Dedifferentiated amniotic fluid mesenchymal stem cell (primary cell): ENCODE measurements around the gene B4GALT5.
"Not testable (repeated sequence)": the region's sequence is repeated elsewhere in the genome, so short reads cannot be mapped to it uniquely, and the experiment has no call there.

Source experiments
- DNase-seq: peaks from one replicate; pipeline ENCODE4 v3.0.0-alpha.2; 2016; ENCODE audit errors: extremely low spot score

Gene B4GALT5

DNA sequence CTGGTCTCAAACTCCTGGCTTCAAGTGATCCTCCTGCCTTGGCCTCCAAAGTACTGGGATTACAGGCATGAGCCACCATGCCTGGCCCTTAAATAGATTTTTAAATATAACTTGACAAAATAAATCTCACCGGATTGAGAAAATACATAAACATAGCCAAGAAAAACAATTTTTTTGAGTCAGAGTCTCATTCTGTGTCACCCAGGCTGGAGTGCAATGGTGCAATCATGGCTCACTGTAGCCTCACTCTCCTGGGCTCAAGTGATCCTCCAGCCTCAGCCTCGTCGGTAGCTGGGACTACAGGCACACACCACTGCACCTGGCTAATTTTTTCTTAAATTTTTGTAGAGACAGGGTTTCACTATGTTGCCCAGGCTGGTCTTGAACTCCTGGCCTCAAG lies 85.4 kb downstream of the B4GALT5 start:
- DNase-seq, result not testable (repeated sequence)

DNA sequence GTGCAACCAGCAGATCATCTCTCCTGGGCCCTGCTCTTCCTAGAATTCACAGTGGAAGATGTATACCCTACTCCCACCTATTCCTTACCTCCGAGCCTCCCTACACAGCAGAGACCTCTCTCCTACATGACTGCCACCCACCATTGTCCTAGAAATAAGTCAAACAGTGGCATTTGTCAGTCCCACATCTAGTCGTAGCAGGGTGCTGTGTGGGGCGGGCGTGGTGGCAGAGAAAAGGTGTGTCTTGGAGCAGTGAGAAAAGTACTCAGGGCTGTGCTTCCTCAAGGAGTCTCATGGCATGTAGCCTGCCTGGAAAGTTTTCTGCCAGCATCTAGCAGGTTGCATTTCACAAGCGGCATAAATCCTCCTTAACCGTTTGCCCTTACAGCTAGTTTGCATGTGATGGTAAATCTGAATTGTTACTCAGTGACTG lies 86.3 kb downstream of the B4GALT5 start:
- DNase-seq, result no peak

DNA sequence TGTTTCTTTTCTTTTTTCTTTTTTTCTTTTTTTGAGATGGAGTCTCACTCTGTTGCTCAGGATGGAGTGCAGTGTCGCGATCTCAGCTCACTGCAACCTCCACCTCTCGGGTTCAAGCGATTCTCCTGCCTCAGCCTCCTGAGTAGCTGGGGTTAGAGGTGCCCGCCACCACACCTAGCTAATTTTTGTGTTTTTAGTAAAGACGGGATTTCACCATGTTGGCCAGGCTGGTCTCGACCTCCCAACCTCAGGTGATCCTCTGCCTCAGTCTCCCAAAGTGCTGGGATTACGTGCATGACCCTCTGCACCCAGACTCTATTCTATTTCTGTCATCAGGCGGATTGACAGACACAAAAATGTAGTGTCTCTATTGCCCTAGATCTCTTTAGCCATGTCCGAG lies 88.7 kb downstream of the B4GALT5 start:
- not testable (repeated sequence) for DNase-seq

- DNase-seq, result no peak
Measured at GRCh38 chr20:49624317-49624716, 89.4 kb downstream of the B4GALT5 start.

DNA sequence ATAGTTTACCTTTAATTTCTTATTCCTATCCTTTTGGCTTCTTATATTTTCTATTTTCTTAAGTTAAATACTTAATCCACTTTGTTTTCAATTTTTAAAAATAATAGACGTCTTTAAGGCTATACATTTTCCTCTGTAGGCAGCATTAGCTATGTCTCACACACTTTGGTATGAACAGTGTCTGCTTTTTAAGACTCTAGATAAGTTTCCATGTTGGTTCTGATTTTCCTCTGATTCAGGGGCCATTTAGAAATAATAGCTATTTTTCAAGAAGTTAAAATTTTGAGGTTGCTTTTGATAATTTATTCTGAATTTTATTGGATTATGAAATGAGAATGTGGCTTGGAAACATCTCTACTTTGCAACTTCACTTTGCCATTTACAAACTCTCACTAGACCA lies 91.4 kb downstream of the B4GALT5 start:
- no peak for DNase-seq

DNA sequence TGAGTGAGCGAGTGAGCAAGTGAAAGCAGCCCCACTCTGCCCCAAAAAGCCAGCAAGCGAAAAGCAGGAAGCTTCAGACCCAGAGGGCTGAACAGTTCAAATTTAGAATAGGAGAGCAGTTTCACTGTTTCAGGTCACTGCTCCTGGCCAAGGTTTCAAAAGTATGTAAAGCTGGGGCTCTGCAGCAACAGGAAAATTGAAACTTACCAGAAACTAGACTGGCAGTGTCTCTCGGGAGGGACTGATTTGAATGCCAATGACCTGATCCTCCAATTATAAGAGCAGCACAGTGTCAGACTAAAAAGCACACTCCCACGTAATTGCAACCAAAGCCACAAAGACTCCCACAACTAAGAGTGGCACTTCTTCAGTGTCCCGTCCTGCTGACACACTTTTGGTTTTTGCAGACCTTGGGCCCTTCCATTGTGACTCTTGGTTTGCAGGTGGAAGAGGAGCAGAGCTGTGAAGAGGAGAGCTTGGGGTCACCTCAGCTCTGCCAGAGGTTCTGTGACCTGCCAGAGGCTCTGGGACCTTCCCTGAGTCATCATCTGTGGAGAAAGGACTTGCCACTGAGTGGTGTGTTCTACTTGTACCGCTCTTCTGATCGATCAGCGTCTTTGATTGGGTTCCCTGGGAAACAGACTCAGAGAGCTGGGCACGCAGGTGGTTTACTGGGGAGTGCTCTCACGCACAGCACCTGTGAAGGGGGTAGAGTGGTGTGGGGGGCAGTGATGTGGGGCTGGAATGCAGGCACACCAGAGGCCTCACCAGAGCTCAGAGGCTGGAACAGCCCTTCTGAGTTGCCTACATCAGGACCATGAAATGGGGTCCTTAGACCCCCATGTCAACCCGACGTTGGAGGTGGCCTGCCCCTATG lies 93.1 kb downstream of the B4GALT5 start:
- DNase-seq, result no peak

- no peak for DNase-seq
Measured at GRCh38 chr20:49619113-49620048, 94.3 kb downstream of the B4GALT5 start.

DNA sequence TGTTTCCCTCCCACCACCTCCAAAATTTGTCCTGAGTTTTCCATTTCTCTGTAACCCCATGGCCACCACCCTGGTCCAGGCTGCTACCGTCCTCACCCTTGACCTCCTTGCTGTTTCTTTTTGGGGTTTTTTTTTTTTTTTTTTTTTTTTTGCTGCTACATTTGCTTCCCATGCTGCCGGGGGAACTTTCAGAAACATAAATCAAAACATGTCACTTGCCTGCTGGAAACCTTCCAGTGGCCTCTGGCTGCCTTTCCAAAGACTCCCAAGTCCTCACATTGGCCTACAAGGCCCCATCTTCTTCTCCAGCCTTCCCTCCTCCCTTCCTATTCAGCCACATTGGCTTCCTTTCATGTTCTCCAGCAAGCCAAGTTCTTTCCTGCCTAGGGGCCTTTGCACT lies 95.4 kb downstream of the B4GALT5 start:
- DNase-seq, result no peak

- DNase-seq, result not testable (repeated sequence)
Measured at GRCh38 chr20:49617394-49617793, 96.3 kb downstream of the B4GALT5 start.

- DNase-seq, result no peak
Measured at GRCh38 chr20:49616154-49617007, 97.3 kb downstream of the B4GALT5 start.

DNA sequence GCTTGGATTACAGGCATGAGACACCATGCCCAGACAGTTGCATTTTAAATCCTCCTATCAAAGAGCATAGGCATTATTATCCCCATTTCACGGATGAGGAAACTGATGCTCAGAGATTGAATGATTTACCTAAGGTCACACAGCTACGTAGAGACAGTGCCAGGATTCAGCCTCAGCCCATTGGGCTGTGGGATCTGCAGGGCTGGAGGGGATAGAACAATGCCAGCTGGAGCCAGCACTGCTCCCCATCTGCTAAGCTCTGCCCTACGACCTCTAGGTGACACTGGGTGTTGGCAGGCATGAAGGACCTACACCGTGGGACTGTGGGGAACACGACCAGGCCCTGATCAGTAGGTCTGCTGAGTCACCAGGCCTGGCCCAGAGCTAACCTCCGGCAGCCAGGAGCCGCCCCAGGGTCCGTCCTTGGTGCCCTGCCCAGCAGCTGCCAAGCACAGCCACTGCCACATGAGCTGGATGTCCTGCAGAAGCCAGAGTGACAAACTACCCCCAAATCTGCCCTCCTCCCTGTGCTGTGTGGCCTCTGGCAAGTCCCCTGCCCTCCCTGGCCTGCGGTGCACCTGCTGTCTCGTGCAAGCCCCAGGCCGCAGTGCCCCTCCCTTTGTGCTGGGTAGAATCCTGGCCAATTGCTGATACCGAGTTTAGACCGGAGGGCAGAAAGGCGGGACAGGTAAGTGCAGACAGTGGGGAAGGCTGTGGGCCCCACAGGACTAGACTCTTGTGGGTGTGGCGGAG lies 98.1 kb downstream of the B4GALT5 start:
- DNase-seq, result no peak

DNA sequence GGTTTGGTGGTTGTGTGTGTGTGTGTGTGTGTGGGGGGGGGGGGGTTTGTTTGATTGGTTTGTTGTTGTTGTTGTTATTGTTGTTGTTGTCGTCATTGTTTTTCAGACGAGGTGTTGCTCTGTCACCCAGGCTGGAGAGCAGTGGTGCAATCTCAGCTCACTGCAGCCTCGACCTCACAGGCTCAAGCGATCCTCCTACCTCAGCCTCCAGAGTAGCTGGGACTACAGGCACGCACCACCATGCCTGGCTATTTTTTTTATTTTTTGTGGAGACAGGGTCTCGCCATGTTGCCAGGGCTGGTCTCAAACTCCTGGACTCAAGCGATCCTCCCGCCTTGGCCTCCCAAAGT lies 98.7 kb downstream of the B4GALT5 start:
- DNase-seq, result not testable (repeated sequence)

GRCh38 chr20:49614338-49615050 lies 99.2 kb downstream of the B4GALT5 start:
- no peak for DNase-seq

- no peak for DNase-seq
Measured at GRCh38 chr20:49612127-49612738, 101.4 kb downstream of the B4GALT5 start.

GRCh38 chr20:49611539-49612126 lies 102.0 kb downstream of the B4GALT5 start:
- DNase-seq, result not testable (repeated sequence)

DNA sequence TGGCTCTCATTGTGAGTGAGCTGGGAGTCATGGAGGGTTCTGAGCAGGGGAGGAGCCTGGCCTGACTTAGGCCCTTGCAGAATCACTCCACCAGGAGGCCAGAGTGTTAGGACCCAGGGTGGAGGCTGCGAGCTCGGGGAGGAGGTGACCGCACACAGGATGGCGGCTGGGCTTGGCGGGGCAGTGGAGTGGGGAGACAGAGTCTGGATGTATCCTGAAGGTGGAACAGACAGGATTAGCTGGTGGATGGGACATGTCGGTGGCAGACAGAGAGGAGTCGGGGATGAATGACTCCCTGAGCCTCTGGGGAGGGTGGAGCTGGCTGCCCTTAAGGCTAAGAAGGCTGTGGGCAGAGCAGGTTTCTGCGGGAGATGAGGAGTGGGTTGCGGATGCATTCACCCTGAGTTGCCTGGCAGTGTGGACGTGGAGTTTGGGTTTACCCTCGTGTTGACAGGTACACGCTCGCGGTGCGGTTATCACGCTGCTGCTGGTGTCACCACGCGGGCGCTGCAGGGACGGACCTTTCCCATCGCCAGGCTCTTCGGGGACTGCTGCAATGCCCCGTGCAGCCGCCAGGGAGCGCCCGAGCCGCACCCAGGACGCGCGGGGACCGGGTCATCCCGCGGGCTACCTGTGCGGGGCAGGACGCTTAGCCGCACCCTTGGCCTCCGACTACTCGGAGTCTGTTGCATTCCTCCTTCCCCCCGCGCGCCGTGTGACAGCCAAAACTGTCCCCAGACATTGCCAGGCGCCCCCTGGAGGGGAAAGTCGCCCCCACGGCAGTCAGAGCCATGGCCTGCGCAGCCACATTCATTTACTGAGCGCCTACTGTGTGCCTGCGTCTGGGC lies 102.8 kb downstream of the B4GALT5 start:
- DNase-seq, result no peak

GRCh38 chr20:49608752-49609670 lies 104.7 kb downstream of the B4GALT5 start:
- no peak for DNase-seq
